HUDEP-2 (cell line): Measurements from ENCODE around the gene MEST.
A peak's percentile ranks its signal among the peaks of the same experiment; 100 is the strongest.
"Not testable (repeated sequence)": the region's sequence is repeated elsewhere in the genome, so short reads cannot be mapped to it uniquely, and the experiment has no call there.

Experiments used
- DNase-seq, 76 experiments: peaks; one replicate each; lab custom pipeline; 2025; ENCODE audit not compliant: unreplicated experiment in 76 of 76; lab: John Stamatoyannopoulos, UW

Gene MEST

GRCh38 chr7:130483031-130483430 is 8.9 kb upstream of the MEST start:
- DNase-seq: no peak

GRCh38 chr7:130485734-130486113 is 6.2 kb upstream of the MEST start:
- no peak for DNase-seq

DNA sequence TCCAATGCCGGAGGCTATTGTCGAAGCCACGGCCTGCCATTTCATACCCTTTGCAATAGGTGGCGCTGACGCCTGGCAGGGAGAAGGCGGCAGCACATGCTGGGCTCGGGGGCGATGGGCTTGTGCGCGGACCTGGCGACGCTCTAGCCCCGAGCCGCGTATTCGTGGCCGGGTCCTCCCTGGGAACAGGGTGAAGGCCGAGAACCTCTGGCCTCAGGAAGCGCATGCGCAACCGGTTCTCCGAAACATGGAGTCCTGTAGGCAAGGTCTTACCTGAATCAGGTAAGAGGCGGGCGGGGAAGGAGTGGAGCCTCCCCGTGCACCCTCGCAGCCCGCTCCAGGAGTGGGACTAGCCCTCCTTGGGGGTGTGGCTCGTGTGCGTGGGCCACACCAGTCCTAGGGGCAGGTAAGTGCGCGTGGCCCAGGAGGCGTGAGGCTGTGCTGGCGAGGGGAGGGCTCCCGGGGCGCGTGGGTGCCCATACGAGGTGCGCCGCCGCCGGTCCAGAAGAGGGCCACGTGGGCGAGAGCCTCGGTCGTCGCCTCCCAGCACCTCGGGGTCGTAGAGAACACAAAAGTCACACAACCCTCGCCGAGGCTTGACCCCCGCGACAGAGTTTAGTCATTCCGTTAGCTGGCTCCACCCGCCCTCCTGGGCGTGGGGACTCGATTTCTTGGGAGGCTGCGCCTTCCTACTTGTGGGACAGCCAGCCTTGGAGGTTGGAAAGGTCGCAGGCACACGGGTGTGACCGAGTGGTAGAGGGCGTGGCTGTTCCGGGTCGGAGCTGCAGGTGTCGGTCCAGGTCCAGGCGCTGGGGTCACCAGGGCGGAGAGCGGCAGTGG is 5.6 kb upstream of the MEST start:
- peak; percentile 16 to 90 (median 77) for DNase-seq

- DNase-seq: no peak
Observed at GRCh38 chr7:130486954-130487436, 4.9 kb upstream of the MEST start.

- no peak for DNase-seq
Observed at GRCh38 chr7:130488392-130489139, 3.3 kb upstream of the MEST start.

GRCh38 chr7:130489140-130489983 is 2.5 kb upstream of the MEST start:
- peak in 1 of 76 experiments; percentile 2 for DNase-seq

GRCh38 chr7:130490311-130490791 is 1.5 kb upstream of the MEST start:
- DNase-seq: no peak

DNA sequence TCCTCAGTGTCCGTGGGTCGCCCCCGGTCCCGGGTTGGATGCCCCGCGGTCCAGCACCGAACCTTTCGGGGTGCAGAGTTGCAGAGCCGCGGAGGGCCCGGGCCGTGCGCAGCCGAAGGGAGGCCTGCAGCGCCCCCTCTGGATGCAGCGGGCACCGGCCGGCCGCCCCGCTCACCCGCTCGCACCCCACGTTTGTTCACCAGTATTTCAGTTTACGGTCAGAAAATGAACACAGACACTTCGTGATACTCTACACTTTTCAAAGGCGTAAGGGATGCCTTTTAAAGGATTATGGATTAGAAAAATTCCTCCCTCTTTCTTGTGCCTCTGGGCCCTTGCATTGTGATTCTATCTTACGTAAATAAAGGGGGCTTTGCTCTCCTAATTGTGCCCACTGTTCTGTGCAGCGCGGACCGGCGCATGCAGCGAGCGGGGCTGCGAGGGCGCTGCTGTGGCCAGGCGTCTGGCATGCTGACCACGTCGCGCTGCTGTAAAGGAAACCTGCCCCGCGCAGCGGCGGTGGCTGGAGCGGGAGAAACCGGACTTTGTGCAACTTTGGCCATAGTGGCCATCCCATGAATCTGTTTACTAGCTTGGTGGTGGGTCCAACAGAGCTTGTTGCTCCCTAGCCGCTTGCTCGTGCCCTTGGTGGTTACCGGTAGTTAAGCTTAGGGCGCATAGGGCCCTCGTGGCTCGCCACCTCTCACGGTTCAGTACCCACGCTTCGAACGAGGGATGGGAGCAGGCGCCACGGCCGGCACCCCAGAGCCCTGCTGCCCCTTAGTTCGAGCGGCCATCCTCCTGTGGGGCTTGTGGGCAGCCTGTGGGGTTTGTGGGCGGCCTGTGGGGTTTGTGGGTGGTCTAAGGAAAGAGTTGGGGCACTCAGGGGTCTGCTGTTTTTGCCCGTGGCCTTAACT is 739 bp upstream of the MEST start:
- DNase-seq: no peak

DNA sequence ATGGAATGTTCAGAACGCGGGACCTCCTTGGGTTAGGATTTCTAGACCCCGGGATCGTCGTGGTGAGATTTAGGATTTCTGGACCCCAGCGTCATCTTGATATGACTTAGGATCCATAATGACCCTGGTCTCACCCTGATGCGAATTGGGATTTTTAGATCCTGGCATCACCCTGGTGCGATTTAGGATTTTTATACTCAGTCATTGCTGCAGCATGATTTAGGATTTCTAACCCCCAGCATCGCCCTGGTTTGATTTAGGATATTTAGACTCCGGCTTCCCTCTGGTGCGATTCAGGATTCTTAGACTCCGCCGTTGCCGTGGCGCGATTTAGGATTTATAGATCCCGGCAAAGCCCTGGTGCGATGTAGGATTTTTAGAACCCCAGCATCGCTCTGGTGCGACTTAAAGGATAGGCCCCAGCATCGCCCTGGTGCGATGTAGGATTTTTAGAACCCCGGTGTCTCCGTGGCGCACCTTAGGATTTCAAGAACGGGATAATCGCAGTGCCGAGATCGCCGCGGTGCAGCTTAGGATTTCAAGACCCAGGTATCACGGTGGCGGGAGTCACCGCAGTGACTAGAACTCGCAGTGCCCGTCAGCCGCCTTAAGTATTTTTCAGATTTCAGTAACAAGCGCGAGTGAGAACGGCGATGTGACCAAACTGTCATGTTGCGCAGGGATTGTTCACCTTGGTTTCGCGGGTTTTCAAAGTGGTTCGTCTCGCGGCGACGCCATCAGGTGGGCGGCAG is 814 bp downstream of the MEST start:
- no peak for DNase-seq

DNA sequence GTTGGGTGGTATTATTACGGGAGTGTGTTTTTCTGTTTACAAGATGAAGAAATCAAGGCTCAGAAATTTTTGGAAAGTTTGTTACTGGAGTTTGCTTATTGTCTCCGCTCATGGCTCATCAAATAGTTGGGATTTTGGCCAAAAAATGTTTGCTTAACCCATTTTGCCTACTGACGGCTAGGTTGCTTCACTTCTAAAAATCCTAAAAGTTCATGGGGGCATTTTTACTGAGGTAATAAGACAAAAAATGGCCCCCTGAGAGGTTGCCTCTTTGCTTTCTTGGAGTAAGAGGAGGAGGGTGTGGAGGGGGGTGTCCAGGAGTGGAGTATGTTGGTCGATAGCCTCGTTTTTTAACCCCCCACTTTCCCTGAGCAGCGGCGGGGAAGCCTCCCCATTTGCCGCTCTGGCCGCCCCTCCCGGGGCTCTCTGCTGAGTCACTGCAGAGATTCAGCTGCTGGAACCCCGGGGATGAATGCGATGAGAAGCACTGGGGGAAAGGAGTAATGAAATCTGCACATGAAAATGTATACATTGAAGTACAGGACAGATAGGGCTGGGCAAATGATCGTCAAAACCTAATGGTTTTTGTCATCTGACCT is 1.5 kb downstream of the MEST start:
- no peak for DNase-seq

GRCh38 chr7:130494431-130494858 is 2.6 kb downstream of the MEST start:
- peak in 21 of 76 experiments; percentile 1 to 53 (median 22) for DNase-seq

DNA sequence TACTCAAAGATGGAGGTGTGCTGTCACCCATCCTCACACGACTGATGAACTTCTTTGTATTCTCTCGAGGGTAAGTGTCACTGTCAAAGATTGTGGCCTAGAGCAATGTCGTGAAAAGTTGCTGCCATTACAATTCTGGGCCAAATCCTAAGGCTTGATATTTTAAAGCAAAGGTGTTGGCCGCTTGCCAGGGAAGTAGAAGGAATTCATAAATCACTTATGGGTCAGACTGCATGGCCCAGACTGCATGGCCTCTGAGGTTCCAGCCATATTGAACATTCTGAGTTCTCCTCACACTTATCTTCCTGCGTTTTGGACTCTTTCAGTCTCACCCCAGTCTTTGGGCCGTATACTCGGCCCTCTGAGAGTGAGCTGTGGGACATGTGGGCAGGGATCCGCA is 8.6 kb downstream of the MEST start:
- no peak for DNase-seq

DNA sequence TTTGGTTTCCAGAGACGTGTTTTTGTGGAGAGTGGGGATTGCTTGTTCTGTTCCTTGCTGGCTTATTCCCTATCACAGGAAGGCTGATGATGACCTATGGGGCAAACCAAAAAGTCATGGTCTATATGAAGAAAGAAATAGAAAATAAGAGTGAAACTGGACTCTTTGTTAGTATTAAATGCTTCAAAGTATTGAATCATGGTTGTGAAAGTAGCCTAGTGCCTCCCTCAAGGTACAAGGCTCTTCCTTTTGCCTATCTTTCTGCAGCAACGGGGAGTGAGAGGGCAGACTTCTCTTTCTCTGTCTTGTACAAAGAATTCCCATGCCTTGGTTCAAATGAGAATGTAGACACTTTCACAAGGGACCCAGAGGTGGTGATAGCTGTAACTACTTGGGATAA is 9.0 kb downstream of the MEST start:
- DNase-seq: no peak

DNA sequence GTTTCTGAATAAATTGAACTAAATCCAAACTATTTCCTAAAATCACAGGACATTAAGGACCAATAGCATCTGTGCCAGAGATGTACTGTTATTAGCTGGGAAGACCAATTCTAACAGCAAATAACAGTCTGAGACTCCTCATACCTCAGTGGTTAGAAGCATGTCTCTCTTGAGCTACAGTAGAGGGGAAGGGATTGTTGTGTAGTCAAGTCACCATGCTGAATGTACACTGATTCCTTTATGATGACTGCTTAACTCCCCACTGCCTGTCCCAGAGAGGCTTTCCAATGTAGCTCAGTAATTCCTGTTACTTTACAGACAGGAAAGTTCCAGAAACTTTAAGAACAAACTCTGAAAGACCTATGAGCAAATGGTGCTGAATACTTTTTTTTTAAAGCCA is 13.9 kb downstream of the MEST start:
- no peak for DNase-seq

GRCh38 chr7:130506358-130506757 is 14.5 kb downstream of the MEST start:
- DNase-seq: no peak

DNA sequence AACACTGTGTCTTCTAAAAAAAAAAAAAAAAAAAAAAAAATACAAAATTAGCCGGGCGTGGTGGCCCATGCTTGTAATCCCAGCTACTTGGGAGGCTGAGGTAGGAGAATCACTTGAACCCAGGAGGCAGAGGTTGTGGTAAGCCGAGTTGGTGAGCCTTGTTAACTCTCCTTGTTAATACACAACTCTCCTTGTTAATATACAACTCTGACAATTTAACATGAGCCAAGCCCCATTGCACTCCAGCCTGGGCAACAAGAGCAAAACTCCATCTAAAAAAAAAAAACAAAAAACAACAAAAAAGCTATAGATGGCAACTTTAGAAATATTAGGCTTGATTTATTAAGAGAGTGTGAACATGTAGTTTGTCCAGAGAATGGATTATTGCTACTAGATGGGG is 20.2 kb downstream of the MEST start:
- not testable (repeated sequence) for DNase-seq

DNA sequence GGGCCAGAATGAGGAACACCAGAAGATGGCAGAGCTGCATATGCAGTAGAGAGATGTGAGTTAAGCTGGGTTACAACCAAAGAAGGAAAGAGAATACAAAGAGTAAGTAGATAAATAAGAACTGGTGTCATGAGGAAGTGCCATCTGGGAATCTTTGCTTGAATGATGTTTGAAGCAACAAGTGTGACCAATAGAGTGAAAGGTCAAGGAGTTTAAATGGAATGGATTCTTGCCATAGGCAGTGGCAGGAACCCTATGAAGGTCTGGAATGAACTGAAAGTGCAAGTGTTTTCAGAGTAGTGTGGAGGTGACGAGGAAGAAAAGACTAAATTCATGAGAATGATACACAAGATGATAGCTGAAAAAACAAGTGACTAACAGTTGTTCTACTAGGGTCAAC is 21.6 kb downstream of the MEST start:
- no peak for DNase-seq

DNA sequence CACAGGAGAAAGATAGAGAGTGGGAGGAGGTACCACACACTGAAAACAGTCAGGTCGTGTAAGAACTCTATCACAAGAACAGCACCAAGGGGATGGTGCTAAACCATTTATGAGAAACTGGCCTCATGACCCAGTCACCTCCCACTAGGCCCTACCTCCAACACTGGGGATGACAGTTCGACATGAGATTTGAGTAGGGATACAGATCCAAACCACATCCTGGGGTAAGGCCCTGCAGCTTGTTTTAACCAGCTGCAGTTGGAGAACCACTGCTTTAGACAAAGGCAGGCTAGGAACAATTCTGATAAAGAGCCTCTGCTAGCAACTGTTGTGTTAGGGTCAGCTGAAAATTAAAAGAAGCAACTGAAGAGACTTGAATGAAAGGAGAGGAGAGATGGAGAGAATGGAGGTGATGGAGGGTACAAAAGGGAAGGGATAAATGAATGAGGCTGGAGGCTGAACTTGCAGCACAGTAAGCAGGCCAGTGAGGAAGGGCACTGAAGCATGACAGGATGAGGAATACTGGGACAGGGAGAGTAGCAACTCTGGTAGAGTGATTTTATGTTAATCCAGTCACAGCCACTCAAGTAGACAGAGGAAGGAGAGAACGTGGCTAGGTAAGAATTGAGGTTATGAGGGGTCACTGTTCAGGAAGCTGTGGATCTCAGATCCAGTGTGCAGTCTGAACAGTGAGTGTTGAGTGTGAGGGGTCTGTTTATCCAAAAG is 23.6 kb downstream of the MEST start:
- no peak for DNase-seq
